ENCODE measurements around the gene PPDPF.
"Not testable (repeated sequence)": the region's sequence is repeated elsewhere in the genome, so short reads cannot be mapped to it uniquely, and the experiment has no call there.

Gene PPDPF

GRCh38 chr20:63566395-63567135 lies 46.0 kb downstream of the PPDPF start:
- DNase-seq: no peak

GRCh38 chr20:63567136-63567385 lies 46.5 kb downstream of the PPDPF start:
- DNase-seq: no peak

DNA sequence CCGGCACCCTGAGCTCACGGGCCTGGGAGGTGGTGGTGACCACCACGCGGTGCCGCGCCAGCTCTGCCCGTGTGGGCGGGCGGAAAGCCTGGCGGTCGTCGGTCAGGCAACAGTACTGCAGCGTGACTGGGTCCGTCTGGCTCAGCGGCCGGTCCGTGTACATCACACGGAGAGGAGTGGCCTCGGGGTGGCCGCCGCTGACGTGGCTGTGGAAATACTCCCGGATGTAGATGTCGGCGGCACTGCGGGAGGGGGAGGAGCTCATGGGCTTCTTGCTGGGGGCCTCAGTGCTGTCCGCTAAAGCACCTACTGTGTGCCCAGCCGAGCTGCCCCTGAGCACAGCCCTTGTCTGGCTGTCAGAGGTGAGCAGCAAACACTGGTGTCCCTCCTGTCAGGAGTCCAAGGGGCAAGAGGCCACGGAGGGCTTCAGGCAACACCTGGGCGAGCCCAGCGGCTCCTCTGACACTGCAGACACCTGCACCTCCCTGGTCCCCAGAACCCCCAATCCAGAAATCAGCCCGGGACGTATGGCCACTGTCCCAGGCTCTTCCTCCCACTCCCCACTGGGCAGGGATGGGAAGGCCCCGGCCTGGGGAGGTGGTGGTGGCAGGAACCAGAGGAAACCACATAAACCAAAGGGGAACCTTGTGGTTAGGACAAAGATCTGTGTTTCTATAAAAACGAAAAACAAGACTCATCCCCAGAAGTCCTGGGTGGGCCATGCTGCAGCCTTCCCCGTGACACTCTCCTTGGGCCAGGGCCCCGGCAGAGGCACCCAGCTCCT lies 47.0 kb downstream of the PPDPF start:
- peak; percentile 61 for DNase-seq

DNA sequence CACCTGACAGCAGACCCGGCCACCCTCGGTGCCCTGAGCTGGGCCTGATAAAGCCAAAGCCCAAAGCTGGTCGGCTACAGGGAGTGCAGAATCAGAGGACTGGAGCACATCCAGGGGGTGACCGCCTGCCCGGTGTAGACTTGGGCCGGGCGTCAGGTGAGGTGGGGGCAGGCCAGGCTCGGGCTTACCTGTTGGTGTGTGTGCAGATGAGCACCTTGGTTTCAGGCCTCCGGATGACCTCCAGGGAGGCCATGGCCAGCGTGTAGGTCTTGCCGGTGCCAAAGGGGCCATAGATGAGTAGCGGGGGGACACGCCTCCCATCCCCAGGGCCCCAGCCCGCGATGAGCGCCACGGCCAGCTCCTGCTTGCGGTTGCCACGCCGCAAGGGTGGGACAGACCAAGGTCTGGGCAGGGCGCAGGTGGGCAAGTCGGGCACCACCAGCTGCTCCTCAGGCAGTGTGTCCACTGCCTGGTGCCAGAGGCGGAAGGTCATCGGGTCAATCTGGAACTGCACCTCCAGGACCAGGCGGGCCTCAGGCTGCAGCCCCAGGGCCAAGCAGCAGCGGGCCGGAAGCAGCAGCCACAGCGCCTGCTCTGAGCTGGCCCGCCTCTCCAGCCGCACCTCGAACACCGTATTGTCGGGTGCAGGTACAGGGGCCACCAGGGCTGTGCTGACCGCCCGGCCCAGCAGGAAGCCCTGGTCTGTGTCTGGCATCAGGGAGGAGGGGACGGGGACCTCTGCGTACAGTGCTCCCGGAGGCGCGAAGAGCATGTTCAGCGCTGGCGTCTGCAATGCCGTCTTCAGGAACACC lies 47.8 kb downstream of the PPDPF start:
- no peak for DNase-seq

GRCh38 chr20:63568986-63569949 lies 48.7 kb downstream of the PPDPF start:
- DNase-seq: no peak

GRCh38 chr20:63570281-63571086 lies 49.9 kb downstream of the PPDPF start:
- no peak for DNase-seq

DNA sequence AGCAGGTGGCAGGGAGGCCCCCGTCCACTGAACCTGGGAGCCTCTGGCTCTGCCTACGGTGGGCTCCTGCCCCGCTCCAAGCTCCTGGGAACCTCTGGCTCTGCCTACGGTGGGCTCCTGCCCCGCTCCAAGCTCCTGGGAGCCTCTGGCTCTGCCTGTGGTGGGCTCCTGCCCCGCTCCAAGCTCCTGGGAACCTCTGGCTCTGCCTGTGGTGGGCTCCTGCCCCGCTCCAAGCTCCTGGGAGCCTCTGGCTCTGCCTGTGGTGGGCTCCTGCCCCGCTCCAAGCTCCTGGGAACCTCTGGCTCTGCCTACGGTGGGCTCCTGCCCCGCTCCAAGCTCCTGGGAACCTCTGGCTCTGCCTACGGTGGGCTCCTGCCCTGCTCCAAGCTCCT lies 50.5 kb downstream of the PPDPF start:
- not testable (repeated sequence) for DNase-seq
